NCI-H187 (cell line): ENCODE data around the gene DPF1.
"Not testable (repeated sequence)": the region's sequence is repeated elsewhere in the genome, so short reads cannot be mapped to it uniquely, and the experiment has no call there.

Experiments
- DNase-seq, 2 experiments: peaks; one replicate each; lab custom pipeline; 2025; lab: John Stamatoyannopoulos, UW

DPF1 gene

GRCh38 chr19:38224014-38224862, at the start of gene DPF1:
TSS of gene DPF1 (minus strand) at chr19:38224222. CDS start at chr19:38224142, 80 bp downstream.
- peak; percentile 23 to 72 for DNase-seq

GRCh38 chr19:38273499-38273898, 49.5 kb upstream of the DPF1 start:
- no peak for DNase-seq

GRCh38 chr19:38270587-38271167, 46.7 kb upstream of the DPF1 start:
- no peak for DNase-seq

GRCh38 chr19:38268539-38268938, 44.5 kb upstream of the DPF1 start:
- no peak for DNase-seq

- no peak for DNase-seq
Measured at GRCh38 chr19:38267761-38268483, 43.9 kb upstream of the DPF1 start.

GRCh38 chr19:38266981-38267597, 43.1 kb upstream of the DPF1 start:
- no peak for DNase-seq

- DNase-seq, result no peak
Measured at GRCh38 chr19:38265921-38266429, 42.0 kb upstream of the DPF1 start.

GRCh38 chr19:38265213-38265861, 41.3 kb upstream of the DPF1 start:
- no peak for DNase-seq

GRCh38 chr19:38264486-38265212, 40.6 kb upstream of the DPF1 start, which contains the start of gene SPINT2:
TSS of gene SPINT2 (plus strand) at chr19:38264573. CDS start at chr19:38264893, 320 bp downstream.
- no peak for DNase-seq

GRCh38 chr19:38263689-38264485, 39.9 kb upstream of the DPF1 start:
- peak; percentile 96 to 97 for DNase-seq

- no peak for DNase-seq
Measured at GRCh38 chr19:38262585-38263268, 38.7 kb upstream of the DPF1 start.

GRCh38 chr19:38261942-38262341, 37.9 kb upstream of the DPF1 start:
- DNase-seq, result not testable (repeated sequence)

GRCh38 chr19:38255383-38256014, 31.5 kb upstream of the DPF1 start:
- no peak for DNase-seq

GRCh38 chr19:38253788-38254187, 29.8 kb upstream of the DPF1 start:
- DNase-seq, result no peak

- no peak for DNase-seq
Measured at GRCh38 chr19:38252941-38253691, 29.1 kb upstream of the DPF1 start.

- no peak for DNase-seq
Measured at GRCh38 chr19:38252385-38252784, 28.4 kb upstream of the DPF1 start.

- no peak for DNase-seq
Measured at GRCh38 chr19:38251564-38252051, 27.6 kb upstream of the DPF1 start.
